Measurements from ENCODE around the gene LLCFC1. TPM values are rescaled to one million over a fixed set of nuclear protein-coding genes. Genes with fewer than 3 reads are reported as not detected.
"Not testable (repeated sequence)": the region's sequence is repeated elsewhere in the genome, so short reads cannot be mapped to it uniquely, and the experiment has no call there.

Gene LLCFC1
- total RNA-seq, 1 donor = not detected

DNA sequence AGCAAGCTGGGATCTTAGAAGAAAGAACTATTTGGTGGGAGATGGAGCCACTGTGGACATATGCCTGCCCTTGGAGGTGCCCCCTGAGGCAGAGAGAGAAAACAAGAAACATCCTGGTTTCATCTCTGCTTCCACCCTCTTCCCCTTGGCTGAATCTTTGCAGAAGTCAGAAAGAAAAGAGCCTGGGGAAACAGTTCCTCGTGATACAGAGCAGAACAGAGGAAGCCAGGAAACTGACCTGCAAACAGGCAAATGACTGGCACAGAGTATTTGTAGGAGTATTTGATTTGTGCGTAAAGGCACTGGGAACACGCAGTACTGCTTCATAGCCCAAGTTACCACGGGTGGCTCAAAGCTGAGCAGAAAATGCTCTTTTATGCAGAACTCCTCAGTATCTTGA lies 29.9 kb downstream of the LLCFC1 start:
- TF ChIP-seq CTCF (IDR thresholded peaks at IDR 0.05; ENCODE audit: insufficient read depth, low read depth, low read length) = no peak
- no peak for DNase-seq (ENCODE audit: low read depth)
- no peak overlapping the region for H3K4me3 ChIP-seq (ENCODE audit: low read depth, low read length)

DNA sequence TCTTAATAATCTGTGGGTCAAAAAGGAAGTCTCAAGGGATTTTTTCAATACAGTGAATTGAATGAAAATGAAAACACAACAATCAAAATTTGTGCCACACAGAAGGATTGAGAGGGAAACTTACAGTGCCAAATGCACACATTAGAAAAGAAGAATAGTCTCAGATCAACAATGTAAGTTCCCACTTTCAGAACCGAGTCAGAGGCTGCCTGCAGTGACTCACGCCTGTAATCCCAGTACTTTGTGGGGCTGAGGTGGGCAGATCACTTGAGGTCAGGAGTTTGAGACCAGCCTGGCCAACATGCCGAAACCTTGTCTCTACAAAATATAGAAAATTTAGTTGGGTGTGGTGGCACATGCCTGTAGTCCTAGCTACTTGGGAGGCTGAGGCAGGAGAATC lies 35.3 kb downstream of the LLCFC1 start:
- DNase-seq (ENCODE audit: low read depth) = no peak
- no peak for TF ChIP-seq CTCF (IDR thresholded peaks at IDR 0.05; ENCODE audit: insufficient read depth, low read depth, low read length)
- no peak overlapping the region for H3K4me3 ChIP-seq (ENCODE audit: low read depth, low read length)

DNA sequence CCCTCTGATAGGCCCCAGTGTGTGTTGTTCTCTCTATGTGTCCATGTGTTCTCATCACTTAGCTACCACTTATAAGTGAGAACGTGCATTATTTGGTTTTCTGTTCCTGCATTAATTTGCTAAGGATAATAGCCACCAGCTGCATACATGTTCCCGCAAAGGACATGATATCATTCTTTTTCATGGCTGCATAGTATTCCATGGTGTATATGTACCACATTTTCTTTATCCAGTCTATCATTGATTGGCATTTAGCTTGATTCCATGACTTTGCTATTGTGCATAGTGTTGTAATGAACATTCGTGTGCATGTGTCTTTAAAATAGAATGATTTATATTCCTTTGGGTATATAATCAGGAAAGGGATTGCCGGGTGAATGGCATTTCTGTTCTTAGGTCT lies 39.1 kb downstream of the LLCFC1 start:
- H3K4me3 ChIP-seq (ENCODE audit: low read depth, low read length); DNase-seq (ENCODE audit: low read depth): not testable (repeated sequence)

GRCh38 chr7:142983825-142984224 lies 44.5 kb downstream of the LLCFC1 start:
- no peak overlapping the region for H3K4me3 ChIP-seq (ENCODE audit: low read depth, low read length)
- no peak for DNase-seq (ENCODE audit: low read depth)
- no peak for TF ChIP-seq CTCF (IDR thresholded peaks at IDR 0.05; ENCODE audit: insufficient read depth, low read depth, low read length)

GRCh38 chr7:142984297-142984696 lies 45.0 kb downstream of the LLCFC1 start:
- DNase-seq (ENCODE audit: low read depth) = no peak
- no peak overlapping the region for H3K4me3 ChIP-seq (ENCODE audit: low read depth, low read length)
- no peak for TF ChIP-seq CTCF (IDR thresholded peaks at IDR 0.05; ENCODE audit: insufficient read depth, low read depth, low read length)

Other genes starting within 250 kb of the LLCFC1 start
- not detected in 2 replicates for gene PRSS1, start 190.0 kb upstream of the LLCFC1 start, total RNA-seq
- gene PRSS2, start 168.5 kb upstream of the LLCFC1 start, total RNA-seq = not detected in 2 replicates
- 0.43 and 4.2 TPM in 2 replicates for gene EPHB6, start 84.4 kb upstream of the LLCFC1 start, total RNA-seq
- gene TRPV6, start 53.7 kb upstream of the LLCFC1 start, total RNA-seq = not detected in 2 replicates
- gene TRPV5, start 5.7 kb upstream of the LLCFC1 start, total RNA-seq = not detected in 2 replicates
- under 0.01 TPM in 1 of 2 replicates, not detected in the other for gene KEL, start 22.9 kb downstream of the LLCFC1 start, total RNA-seq
- not detected in 2 replicates for gene OR9A2, start 87.6 kb downstream of the LLCFC1 start, total RNA-seq
- not detected in 2 replicates for gene OR6V1, start 112.9 kb downstream of the LLCFC1 start, total RNA-seq
- not detected in 2 replicates for gene PIP, start 192.6 kb downstream of the LLCFC1 start, total RNA-seq
- not detected in 2 replicates for gene TAS2R39, start 243.9 kb downstream of the LLCFC1 start, total RNA-seq